Upper lobe of left lung (tissue), 4 donors: ENCODE measurements around the gene LZTFL1.

ENCODE experiments used
- EP300 ChIP-seq, 4 donors: sonication (generic); formaldehyde crosslinking; IDR thresholded peaks; one replicate each; pipeline ENCODE4 v1.5.1; 2017; ENCODE audit warnings: antibody characterized with exemption in 4 of 4, control low read depth in 2 of 4
- POLR2A ChIP-seq, 4 donors: fragments of 450-650 bp; IDR thresholded peaks; one replicate each; pipeline ENCODE4 v1.5.1; 2016 to 2017; ENCODE audit warnings: antibody characterized with exemption in 4 of 4, mild to moderate bottlenecking in 2 of 4
- POLR2AphosphoS5 ChIP-seq, 2 donors: sonication (generic); formaldehyde crosslinking; IDR thresholded peaks; one replicate each; pipeline ENCODE4 v1.5.1; 2017; ENCODE audit warnings: antibody characterized with exemption in 2 of 2
- TF ChIP-seq, protein P1 (sequence below), 6 experiments: fragments of 450-650 bp in 4 of 6; fragments of 200-600 bp in 2 of 6; sonication (generic) in 2 of 6; IDR thresholded peaks; one replicate each; pipeline ENCODE4 v1.5.1; 2016 to 2019; ENCODE audit warnings: antibody characterized with exemption in 6 of 6

DNA sequence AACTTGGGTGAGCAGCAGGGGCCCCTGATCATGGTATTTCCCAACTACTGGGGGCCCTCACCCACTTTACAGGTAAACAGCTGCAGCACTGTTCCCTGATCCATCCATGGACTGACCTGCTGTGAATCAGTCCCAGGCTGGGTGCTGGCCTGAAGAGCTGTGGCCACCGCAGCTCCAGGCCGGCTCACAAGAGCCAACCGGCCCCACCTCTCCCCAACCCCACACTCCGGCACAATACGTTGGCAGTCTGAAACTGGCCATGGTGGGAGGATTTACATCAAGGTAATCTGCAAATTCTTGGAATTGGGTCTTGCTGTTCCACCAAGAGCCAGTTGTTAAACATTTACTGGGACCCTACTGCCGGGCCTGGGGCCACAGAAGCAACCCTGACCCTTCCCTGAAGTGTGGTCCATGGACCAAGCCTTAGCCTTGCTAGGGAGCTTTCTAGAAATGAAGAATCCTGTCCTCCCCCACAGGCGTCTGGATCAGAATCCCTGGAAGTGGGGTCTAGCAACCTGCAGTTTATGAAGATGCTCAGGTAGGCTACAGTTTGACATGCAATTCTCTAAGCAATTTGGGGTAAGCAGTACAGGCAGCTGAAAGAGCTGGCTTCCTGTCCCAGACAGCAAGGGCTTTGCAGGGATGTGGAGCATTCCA is 49.3 kb downstream of the LZTFL1 start:
- TF ChIP-seq, protein P1, sequence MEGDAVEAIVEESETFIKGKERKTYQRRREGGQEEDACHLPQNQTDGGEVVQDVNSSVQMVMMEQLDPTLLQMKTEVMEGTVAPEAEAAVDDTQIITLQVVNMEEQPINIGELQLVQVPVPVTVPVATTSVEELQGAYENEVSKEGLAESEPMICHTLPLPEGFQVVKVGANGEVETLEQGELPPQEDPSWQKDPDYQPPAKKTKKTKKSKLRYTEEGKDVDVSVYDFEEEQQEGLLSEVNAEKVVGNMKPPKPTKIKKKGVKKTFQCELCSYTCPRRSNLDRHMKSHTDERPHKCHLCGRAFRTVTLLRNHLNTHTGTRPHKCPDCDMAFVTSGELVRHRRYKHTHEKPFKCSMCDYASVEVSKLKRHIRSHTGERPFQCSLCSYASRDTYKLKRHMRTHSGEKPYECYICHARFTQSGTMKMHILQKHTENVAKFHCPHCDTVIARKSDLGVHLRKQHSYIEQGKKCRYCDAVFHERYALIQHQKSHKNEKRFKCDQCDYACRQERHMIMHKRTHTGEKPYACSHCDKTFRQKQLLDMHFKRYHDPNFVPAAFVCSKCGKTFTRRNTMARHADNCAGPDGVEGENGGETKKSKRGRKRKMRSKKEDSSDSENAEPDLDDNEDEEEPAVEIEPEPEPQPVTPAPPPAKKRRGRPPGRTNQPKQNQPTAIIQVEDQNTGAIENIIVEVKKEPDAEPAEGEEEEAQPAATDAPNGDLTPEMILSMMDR (IDR thresholded peaks at IDR 0.05): no peak
- TF ChIP-seq EP300 (IDR thresholded peaks at IDR 0.05): no peak
- no peak for TF ChIP-seq POLR2A (IDR thresholded peaks at IDR 0.05)
- TF ChIP-seq POLR2AphosphoS5 (IDR thresholded peaks at IDR 0.05): no peak
